ENCODE results near the gene ETV1.

The ETV1 gene

GRCh38 chr7:13987395-13987794 is 2.1 kb downstream of the ETV1 start:
- DNase-seq (ENCODE audit: low read depth in 3 of 3): no peak

DNA sequence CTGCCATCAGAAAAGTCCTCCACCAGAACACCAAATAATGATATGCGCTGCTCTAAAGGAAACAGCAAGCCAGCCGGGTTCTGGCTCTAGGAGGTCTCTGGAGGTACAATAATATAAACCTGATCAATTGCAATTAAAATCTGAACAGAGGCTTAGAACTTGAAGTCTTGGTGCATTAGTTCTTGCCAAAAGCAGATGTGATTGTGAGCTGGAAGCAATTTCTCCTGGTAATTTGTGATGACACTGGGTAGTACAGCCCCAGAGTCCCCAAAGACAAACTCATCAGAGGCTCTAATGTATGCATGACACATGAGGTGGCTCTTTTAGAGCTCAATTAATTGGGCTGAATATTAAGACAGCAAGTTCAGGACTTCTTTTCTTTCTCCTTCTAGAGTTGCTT is 3.3 kb downstream of the ETV1 start:
- no peak for DNase-seq (ENCODE audit: low read depth in 3 of 3)

DNA sequence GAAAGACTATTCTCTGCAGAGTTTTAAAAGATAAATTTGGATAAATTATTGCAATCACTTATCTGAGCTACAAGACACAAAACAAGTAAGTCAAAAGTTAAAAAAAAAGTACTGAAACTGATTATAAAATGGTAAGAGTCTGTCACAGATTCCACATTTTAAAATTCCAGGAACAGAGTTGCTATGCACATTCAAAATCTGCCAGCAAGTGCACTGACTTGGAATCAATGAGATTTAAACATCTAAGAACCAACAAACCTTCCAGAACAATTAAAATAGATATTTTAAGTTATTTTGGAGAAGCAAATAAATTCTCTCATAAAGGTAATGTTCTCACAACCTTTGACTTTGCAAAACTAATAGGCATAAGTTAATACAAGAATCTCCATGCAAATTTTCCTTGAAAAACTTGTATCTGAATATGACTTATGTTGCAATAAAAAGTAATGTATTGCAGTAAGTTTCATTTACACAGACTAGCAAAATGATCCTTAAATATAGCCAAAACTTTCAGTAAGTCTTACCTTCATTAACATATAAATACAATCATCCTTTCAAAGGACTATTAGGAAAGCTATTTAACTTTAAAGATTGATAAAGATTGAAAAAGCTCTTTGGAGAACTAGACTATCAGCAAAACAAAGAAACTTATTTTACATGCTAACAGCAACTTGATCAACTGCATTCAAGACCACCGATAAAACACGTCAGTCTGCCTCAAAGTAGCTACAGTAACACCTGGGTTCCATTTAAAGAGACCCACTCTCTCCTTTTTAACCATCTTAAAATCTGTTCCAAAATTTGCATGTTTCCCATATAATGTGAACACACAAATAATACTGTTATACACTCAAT is 4.4 kb downstream of the ETV1 start:
- no peak for DNase-seq (ENCODE audit: low read depth in 3 of 3)

- DNase-seq (ENCODE audit: low read depth in 3 of 3): no peak
Measured at GRCh38 chr7:13984061-13984460, 5.4 kb downstream of the ETV1 start.

- DNase-seq (ENCODE audit: low read depth in 3 of 3): no peak
Measured at GRCh38 chr7:13982940-13983677, 6.4 kb downstream of the ETV1 start.

GRCh38 chr7:13981070-13981469 is 8.4 kb downstream of the ETV1 start:
- no peak for DNase-seq (ENCODE audit: low read depth in 3 of 3)

DNA sequence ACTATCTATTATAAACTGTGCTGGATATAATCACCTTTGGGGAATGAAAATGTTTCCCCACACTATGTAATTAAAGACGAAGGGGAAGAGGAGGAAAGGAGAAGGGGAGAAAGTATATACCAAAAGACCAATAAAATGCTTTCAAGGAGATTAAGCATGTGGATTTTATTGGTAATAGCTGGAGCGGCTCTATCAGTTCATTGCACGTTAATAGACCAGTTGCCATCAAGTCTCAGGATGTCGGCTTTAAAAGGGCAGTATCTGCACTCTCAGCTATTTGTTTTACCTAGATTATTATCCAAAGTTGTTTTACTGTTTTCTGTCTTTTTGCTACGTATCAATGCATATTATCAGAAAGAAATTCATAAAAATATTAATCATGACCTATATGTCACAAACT is 9.0 kb downstream of the ETV1 start:
- DNase-seq (ENCODE audit: low read depth in 3 of 3): no peak

- DNase-seq (ENCODE audit: low read depth in 3 of 3): no peak
Measured at GRCh38 chr7:13979671-13980435, 9.6 kb downstream of the ETV1 start.

- DNase-seq (ENCODE audit: low read depth in 3 of 3): no peak
Measured at GRCh38 chr7:13976594-13976993, 12.9 kb downstream of the ETV1 start.

- no peak for DNase-seq (ENCODE audit: low read depth in 3 of 3)
Measured at GRCh38 chr7:13965077-13965476, 24.4 kb downstream of the ETV1 start.

DNA sequence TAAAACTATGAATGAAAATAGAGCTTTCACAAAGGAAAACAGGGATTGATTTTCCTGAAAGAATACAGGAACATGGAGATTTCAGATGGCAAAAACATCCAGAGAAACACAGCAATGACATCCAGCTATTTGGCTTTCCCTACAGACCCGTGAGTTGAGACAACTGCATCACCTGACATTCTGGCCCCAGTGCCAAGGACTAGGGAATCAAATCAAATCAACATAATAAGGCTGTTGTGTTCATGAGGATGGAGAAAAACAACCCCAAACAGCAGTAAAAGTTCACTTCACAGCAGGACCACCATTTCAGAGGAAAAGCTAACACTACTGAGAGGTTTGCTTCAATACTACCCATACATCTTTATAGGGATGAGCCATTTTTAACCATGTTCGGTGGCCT is 25.5 kb downstream of the ETV1 start:
- no peak for DNase-seq (ENCODE audit: low read depth in 3 of 3)

- DNase-seq (ENCODE audit: low read depth in 3 of 3): no peak
Measured at GRCh38 chr7:13955494-13955893, 34.0 kb downstream of the ETV1 start.

DNA sequence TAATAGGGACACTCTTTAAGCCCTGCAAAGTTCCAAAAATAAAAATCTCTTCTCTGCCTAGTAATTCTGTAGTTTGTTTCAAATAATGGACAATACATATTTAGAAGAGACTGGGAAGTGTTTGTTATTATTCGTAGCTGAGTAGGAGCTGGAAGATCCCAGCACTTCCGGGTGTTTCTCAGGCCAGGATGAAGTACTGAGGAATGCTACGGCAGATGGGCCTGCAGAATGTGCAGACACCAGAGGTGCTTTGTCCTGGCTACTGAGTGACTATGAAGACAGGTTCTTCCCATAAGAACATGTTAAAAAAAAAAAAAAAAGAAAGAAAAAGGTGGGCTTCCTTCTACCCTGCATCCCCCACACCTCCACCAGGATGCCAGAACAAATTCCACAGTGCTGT is 36.1 kb downstream of the ETV1 start:
- DNase-seq (ENCODE audit: low read depth in 3 of 3): no peak

GRCh38 chr7:13952921-13953320 is 36.5 kb downstream of the ETV1 start:
- no peak for DNase-seq (ENCODE audit: low read depth in 3 of 3)

DNA sequence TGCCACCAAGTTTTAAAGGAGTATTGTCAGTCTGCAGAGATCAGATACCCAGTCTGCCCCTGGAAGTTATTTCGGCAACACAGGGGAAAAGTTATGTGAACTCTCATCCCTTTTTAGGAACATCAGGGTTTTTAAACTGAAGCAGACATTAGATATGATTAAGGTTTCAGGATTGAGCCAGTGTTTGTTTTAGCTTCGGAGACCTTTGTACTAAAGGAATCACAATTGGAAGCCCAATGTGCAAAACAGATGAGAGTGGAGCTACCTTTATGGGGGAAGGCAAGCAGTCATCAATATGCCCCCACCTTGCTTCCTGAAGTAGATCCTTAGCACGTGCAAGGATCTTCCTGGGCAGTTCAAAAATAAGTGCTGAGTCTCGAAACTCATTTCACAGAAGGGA is 39.5 kb downstream of the ETV1 start:
- DNase-seq (ENCODE audit: low read depth in 3 of 3): no peak

GRCh38 chr7:13949445-13949844 is 40.0 kb downstream of the ETV1 start:
- no peak for DNase-seq (ENCODE audit: low read depth in 3 of 3)

DNA sequence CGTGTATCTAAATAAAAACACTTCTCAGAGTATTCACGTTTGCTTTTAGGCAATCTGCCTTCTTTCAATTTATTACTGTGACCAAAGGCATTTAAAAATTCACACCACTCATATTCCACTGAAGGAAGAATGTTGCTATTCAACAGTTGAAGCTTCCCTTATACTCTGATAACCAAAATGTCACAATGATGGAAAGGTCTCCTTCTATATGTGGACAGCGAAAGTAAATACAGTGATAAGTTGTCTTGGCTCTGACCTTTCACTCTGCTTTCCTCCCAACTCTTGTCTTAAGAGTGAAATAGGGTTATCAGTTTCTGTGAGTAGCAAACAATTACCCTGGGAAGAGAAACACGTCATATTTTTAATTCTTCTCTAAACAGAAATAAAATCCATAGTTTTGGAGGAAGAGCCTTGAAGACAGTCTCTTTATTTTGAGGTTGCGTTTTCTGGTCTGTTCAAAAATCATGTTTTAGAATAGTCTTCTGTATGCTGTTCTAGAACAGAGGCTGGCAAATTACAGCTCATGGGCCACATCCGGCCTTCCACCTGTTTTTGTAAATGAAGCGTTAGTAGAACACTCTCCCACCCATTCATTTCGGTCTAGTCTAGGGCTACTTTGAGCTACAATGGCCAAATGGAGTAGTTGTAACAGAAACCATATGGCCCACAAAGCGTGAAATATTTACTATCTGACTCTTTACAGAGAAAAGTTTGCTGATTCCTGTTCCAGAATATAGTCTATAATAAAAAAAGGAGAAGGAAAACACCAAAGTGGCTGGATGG is 41.3 kb downstream of the ETV1 start:
- DNase-seq (ENCODE audit: low read depth in 3 of 3): no peak

DNA sequence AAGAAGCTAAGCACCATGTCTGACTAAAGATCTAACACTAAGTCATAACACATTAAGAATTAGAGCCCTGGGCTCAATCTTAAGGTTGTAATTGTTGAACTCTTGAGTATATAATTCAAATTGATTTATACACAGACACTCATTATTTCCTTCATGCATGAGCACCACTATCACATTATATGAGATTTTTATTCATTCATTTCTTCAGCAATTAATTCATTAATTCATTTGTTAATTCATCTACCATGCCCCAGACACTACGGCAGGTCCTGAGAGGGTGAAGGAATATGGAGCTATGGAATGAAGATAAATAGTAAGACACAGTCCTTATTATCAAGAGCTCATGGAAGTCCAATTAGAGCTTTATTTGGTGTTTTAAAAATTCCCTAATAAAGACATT is 41.9 kb downstream of the ETV1 start:
- no peak for DNase-seq (ENCODE audit: low read depth in 3 of 3)

- no peak for DNase-seq (ENCODE audit: low read depth in 3 of 3)
Measured at GRCh38 chr7:13946181-13946580, 43.3 kb downstream of the ETV1 start.

- no peak for DNase-seq (ENCODE audit: low read depth in 3 of 3)
Measured at GRCh38 chr7:13945670-13946069, 43.8 kb downstream of the ETV1 start.

DNA sequence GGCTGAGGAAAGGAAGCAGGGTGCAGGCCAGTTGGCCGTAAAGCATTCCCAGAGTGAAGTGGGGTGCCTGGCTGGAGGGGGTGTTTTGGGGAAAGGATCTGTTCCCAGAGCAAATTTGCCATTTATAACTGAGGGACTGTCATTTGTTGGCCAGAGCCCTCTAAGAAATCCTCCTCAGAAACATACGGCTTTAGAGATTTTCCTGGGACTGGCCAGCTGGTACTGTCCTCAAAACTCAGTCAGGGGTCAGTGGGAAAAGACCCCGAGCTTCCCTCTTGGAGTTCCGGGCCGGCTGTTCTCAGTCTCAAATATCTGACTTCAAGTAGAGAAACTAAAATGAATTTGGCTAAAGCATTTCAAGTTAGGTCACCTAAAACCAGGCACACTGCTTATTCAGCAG is 55.9 kb downstream of the ETV1 start:
- DNase-seq (ENCODE audit: low read depth in 3 of 3): no peak

- DNase-seq (ENCODE audit: low read depth in 3 of 3): no peak
Measured at GRCh38 chr7:13933091-13933490, 56.4 kb downstream of the ETV1 start.

Data from stimulated activated CD4-positive, alpha-beta T cell treated with anti-CD3 and anti-CD28 coated beads, TNF-alpha, amount 100 ng/mL, for 4 hours (primary cell).